Measurements from ENCODE around the gene NR2F1.
A peak's percentile ranks its signal among the peaks of the same experiment; 100 is the strongest.

The NR2F1 gene

GRCh38 chr5:93596676-93597490 lies 13.9 kb downstream of the NR2F1 start:
- TF ChIP-seq CTCF (IDR thresholded peaks at IDR 0.05; ENCODE audit: insufficient read depth, low read length, poor library complexity, severe bottlenecking) = peak; percentile 19
- peaks cover 4% of the 10 kb centered on the region for H3K27me3 ChIP-seq (replicated peaks; ENCODE audit: control insufficient read depth, insufficient read depth, low read length)
- H3K36me3 ChIP-seq (ENCODE audit: control insufficient read depth, insufficient read depth, low read length) = no peaks in the 10 kb centered on the region
- DNase-seq (ENCODE audit: extremely low read depth, insufficient read length) = no peak
- H3K4me3 ChIP-seq (replicated peaks; ENCODE audit: low read depth, low read length) = no peak overlapping the region

- DNase-seq (ENCODE audit: extremely low read depth, insufficient read length) = no peak
- H3K4me3 ChIP-seq (replicated peaks; ENCODE audit: low read depth, low read length) = no peak overlapping the region
- H3K36me3 ChIP-seq (ENCODE audit: control insufficient read depth, insufficient read depth, low read length) = no peaks in the 10 kb centered on the region
- H3K27me3 ChIP-seq (replicated peaks; ENCODE audit: control insufficient read depth, insufficient read depth, low read length) = peaks cover 4% of the 10 kb centered on the region
- TF ChIP-seq CTCF (IDR thresholded peaks at IDR 0.05; ENCODE audit: insufficient read depth, low read length, poor library complexity, severe bottlenecking) = no peak
Observed at GRCh38 chr5:93598091-93599000, 15.3 kb downstream of the NR2F1 start.

GRCh38 chr5:93599001-93599379 lies 16.0 kb downstream of the NR2F1 start:
- no peak overlapping the region for H3K4me3 ChIP-seq (replicated peaks; ENCODE audit: low read depth, low read length)
- no peaks in the 10 kb centered on the region for H3K36me3 ChIP-seq (ENCODE audit: control insufficient read depth, insufficient read depth, low read length)
- TF ChIP-seq CTCF (IDR thresholded peaks at IDR 0.05; ENCODE audit: insufficient read depth, low read length, poor library complexity, severe bottlenecking) = no peak
- DNase-seq (ENCODE audit: extremely low read depth, insufficient read length) = no peak
- peaks cover 3% of the 10 kb centered on the region for H3K27me3 ChIP-seq (replicated peaks; ENCODE audit: control insufficient read depth, insufficient read depth, low read length)

GRCh38 chr5:93599399-93600120 lies 16.5 kb downstream of the NR2F1 start:
- Histone ChIP-seq H3K36me3 (ENCODE audit: control insufficient read depth, insufficient read depth, low read length) (no peaks in the 10 kb centered on the region), H3K27me3 (replicated peaks; ENCODE audit: control insufficient read depth, insufficient read depth, low read length) (peaks cover 3% of the 10 kb centered on the region), H3K4me3 (replicated peaks; ENCODE audit: low read depth, low read length) (no peak overlapping the region)
- TF ChIP-seq CTCF (IDR thresholded peaks at IDR 0.05; ENCODE audit: insufficient read depth, low read length, poor library complexity, severe bottlenecking) = no peak
- DNase-seq (ENCODE audit: extremely low read depth, insufficient read length) = no peak

GRCh38 chr5:93600409-93601070 lies 17.5 kb downstream of the NR2F1 start:
- H3K27me3 ChIP-seq (replicated peaks; ENCODE audit: control insufficient read depth, insufficient read depth, low read length) = peaks cover 3% of the 10 kb centered on the region
- no peak for DNase-seq (ENCODE audit: extremely low read depth, insufficient read length)
- TF ChIP-seq CTCF (IDR thresholded peaks at IDR 0.05; ENCODE audit: insufficient read depth, low read length, poor library complexity, severe bottlenecking) = no peak
- H3K4me3 ChIP-seq (replicated peaks; ENCODE audit: low read depth, low read length) = no peak overlapping the region
- no peaks in the 10 kb centered on the region for H3K36me3 ChIP-seq (ENCODE audit: control insufficient read depth, insufficient read depth, low read length)

Measured in GM06990 (cell line).